HEK293 (cell line): Measurements from ENCODE around the gene ACADVL.
A peak's percentile ranks its signal among the peaks of the same experiment; 100 is the strongest.

ENCODE experiments used
- CTCF ChIA-PET: fragments of 350-600 bp; formaldehyde crosslinking; extraction: SDS; loops from one replicate; lab custom pipeline; 2021; ENCODE audit warnings: antibody characterized with exemption; lab: Yijun Ruan, JAX
- POLR2A ChIA-PET: fragments of 300-600 bp; formaldehyde crosslinking; extraction: SDS; loops from one replicate; lab custom pipeline; 2020; ENCODE audit warnings: antibody characterized with exemption, inconsistent platforms; lab: Yijun Ruan, JAX
- H3K27ac ChIP-seq: fragments of 200-500 bp; sonication (Bioruptor generic); 2 replicates; pipeline ENCODE4 v1.5.1; 2014; ENCODE audit warnings: low read depth, low read length, control low read depth, inconsistent platforms; ENCODE audit errors: extremely low read depth
- H3K36me3 ChIP-seq, 2 experiments: fragments of 200-500 bp in 1 of 2; sonication (Bioruptor generic) in 1 of 2; 1 replicate in 1 of 2; 2 replicates in 1 of 2; pipeline ENCODE4 v1.5.1; 2014 to 2017; ENCODE audit warnings: inconsistent platforms in 2 of 2, low read length in 2 of 2; ENCODE audit not compliant: control insufficient read depth in 2 of 2, insufficient read depth in 1 of 2
- H3K4me1 ChIP-seq: fragments of 200-500 bp; sonication (Bioruptor generic); 2 replicates; pipeline ENCODE4 v1.5.1; 2014; ENCODE audit warnings: mild to moderate bottlenecking, low read length, inconsistent platforms; ENCODE audit not compliant: control insufficient read depth, insufficient read depth
- H3K4me3 ChIP-seq: 2 replicates; pipeline ENCODE4 v1.5.1; 2011; ENCODE audit warnings: low read depth, mild to moderate bottlenecking, control low read depth, low read length, moderate library complexity
- H3K9me3 ChIP-seq: fragments of 200-500 bp; sonication (Bioruptor generic); 2 replicates; pipeline ENCODE4 v1.5.1; 2014; ENCODE audit warnings: low read depth, low read length, inconsistent platforms; ENCODE audit not compliant: control insufficient read depth, insufficient read depth
- BCL11A ChIP-seq: fragments of 450-650 bp; formaldehyde crosslinking; IDR thresholded peaks from 2 replicates; pipeline ENCODE4 v1.5.1; 2016; ENCODE audit warnings: low read depth, missing biosample characterization, missing genetic modification characterization
- EGR2 ChIP-seq: fragments of 450-650 bp; formaldehyde crosslinking; IDR thresholded peaks from 2 replicates; pipeline ENCODE4 v1.5.1; 2016; ENCODE audit warnings: low read depth, missing biosample characterization, missing genetic modification characterization
- GLIS2 ChIP-seq: fragments of 450-650 bp; formaldehyde crosslinking; IDR thresholded peaks from 2 replicates; pipeline ENCODE4 v1.5.1; 2016; ENCODE audit warnings: missing biosample characterization, missing genetic modification characterization
- HOXA7 ChIP-seq: sonication (generic); formaldehyde crosslinking; IDR thresholded peaks from 2 replicates; pipeline ENCODE4 v1.8.1; 2022; ENCODE audit warnings: missing genetic modification reagents, borderline replicate concordance
- HOXC10 ChIP-seq: sonication (generic); formaldehyde crosslinking; IDR thresholded peaks from 2 replicates; pipeline ENCODE4 v1.8.1; 2023; ENCODE audit warnings: mild to moderate bottlenecking, missing genetic modification reagents
- KLF9 ChIP-seq: fragments of 450-650 bp; formaldehyde crosslinking; IDR thresholded peaks from 2 replicates; pipeline ENCODE4 v1.5.1; 2016; ENCODE audit warnings: missing biosample characterization, missing genetic modification characterization, low read depth
- PRDM10 ChIP-seq: fragments of 450-650 bp; formaldehyde crosslinking; IDR thresholded peaks from 2 replicates; pipeline ENCODE4 v1.5.1; 2016; ENCODE audit warnings: missing biosample characterization, missing genetic modification characterization
- ZBTB7A ChIP-seq: fragments of 450-650 bp; formaldehyde crosslinking; IDR thresholded peaks from 2 replicates; pipeline ENCODE4 v1.5.1; 2016; ENCODE audit warnings: low read depth, missing biosample characterization, missing genetic modification characterization
- ZNF114 ChIP-seq: fragments of 450-650 bp; formaldehyde crosslinking; IDR thresholded peaks from 2 replicates; pipeline ENCODE4 v1.5.0; 2017; ENCODE audit warnings: missing biosample characterization, missing genetic modification characterization
- ZNF175 ChIP-seq: fragments of 450-650 bp; formaldehyde crosslinking; IDR thresholded peaks from 2 replicates; pipeline ENCODE4 v1.5.1; 2016; ENCODE audit warnings: missing biosample characterization, missing genetic modification characterization
- ZNF223 ChIP-seq: fragments of 450-650 bp; formaldehyde crosslinking; IDR thresholded peaks from 2 replicates; pipeline ENCODE4 v1.5.1; 2016; ENCODE audit warnings: missing biosample characterization, missing genetic modification characterization
- ZNF791 ChIP-seq: fragments of 450-650 bp; formaldehyde crosslinking; IDR thresholded peaks from 2 replicates; pipeline ENCODE4 v1.5.1; 2016; ENCODE audit warnings: missing biosample characterization, missing genetic modification characterization
- TF ChIP-seq, protein P1 (sequence below): fragments of 450-650 bp; formaldehyde crosslinking; IDR thresholded peaks from 2 replicates; pipeline ENCODE4 v1.5.1; 2016; ENCODE audit warnings: missing biosample characterization, missing genetic modification characterization
- TF ChIP-seq, protein P2 (sequence below): fragments of 450-650 bp; formaldehyde crosslinking; IDR thresholded peaks from 2 replicates; pipeline ENCODE4 v1.5.1; 2017; ENCODE audit warnings: missing biosample characterization, mild to moderate bottlenecking, missing genetic modification characterization, moderate library complexity

ACADVL gene

GRCh38 chr17:7207120-7208001 is 12.4 kb upstream of the ACADVL start (continued):
- TF ChIP-seq, protein P1, sequence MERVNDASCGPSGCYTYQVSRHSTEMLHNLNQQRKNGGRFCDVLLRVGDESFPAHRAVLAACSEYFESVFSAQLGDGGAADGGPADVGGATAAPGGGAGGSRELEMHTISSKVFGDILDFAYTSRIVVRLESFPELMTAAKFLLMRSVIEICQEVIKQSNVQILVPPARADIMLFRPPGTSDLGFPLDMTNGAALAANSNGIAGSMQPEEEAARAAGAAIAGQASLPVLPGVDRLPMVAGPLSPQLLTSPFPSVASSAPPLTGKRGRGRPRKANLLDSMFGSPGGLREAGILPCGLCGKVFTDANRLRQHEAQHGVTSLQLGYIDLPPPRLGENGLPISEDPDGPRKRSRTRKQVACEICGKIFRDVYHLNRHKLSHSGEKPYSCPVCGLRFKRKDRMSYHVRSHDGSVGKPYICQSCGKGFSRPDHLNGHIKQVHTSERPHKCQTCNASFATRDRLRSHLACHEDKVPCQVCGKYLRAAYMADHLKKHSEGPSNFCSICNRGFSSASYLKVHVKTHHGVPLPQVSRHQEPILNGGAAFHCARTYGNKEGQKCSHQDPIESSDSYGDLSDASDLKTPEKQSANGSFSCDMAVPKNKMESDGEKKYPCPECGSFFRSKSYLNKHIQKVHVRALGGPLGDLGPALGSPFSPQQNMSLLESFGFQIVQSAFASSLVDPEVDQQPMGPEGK (tag by site-specific recombination): 0 out of 2 replicates have a peak, but pooled peaks have one; percentile 9
- TF ChIP-seq GLIS2 (peak; percentile 12; the same call in 1 of the 2 replicates), HOXC10 (CRISPR knock-in tag) (no peak), BCL11A (tag by site-specific recombination) (no peak), ZNF223 (tag by site-specific recombination) (0 out of 2 replicates have a peak, but pooled peaks have one; percentile 8), HOXA7 (no peak), EGR2 (tag by site-specific recombination) (peak; percentile 81), ZNF791 (no peak), ZNF175 (tag by site-specific recombination) (no peak)
- TF ChIP-seq, all 188 proteins: peak for 12

DNA sequence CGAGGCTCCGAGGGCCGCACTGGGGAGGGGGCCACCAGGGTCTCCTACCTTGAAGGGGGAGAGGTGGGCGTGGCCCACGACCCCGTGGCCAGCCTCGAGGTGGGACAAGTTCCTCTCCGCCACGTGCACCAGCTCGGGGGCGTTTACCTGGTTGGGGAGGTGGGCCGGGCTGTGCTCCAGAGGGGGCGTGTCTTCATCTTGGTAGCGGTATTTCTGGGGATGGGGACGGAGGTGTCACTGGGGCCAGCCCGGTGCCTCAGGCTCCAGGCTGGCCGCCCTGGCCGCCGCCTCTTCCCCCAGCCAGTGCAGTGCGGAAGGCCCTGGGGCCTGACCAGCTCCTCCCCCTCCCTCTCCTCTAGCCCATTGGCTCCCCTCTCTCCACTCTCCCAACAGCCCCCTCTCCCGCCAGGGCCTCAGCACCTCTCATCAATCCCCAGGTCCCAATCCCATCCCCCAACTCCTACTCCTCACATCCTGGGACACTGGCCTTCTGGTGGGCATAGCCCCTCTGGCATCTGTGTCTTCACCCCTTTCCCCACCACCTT is 11.6 kb upstream of the ACADVL start:
- H3K9me3 ChIP-seq: no peaks in the 10 kb centered on the region
- TF ChIP-seq ZBTB7A (tag by site-specific recombination): 0 out of 2 replicates have a peak, but pooled peaks have one; percentile 51
- TF ChIP-seq ZNF114: no peak
- TF ChIP-seq KLF9 (tag by site-specific recombination): peak; percentile 55; the same call in 1 of the 2 replicates
- no peak overlapping the region for H3K4me3 ChIP-seq
- H3K27ac ChIP-seq: no peak overlapping the region
- peaks cover 0 to 13% of the 10 kb centered on the region in 2 experiments; a peak in 1 of 3 replicates for H3K36me3 ChIP-seq
- ChIA-PET CTCF (interaction anchor here (2.0 kb wide), 1 partner anchor 31 kb away, joined by 8 read pairs; no protein-coding TSS in a partner anchor), POLR2A (interaction anchor here (0.6 to 0.9 kb wide), 2 partner anchors 13 to 140 kb away, joined by 3 to 5 read pairs; no protein-coding TSS in a partner anchor)
- peaks cover 3% of the 10 kb centered on the region; the same call in 1 of the 2 replicates for H3K4me1 ChIP-seq

DNA sequence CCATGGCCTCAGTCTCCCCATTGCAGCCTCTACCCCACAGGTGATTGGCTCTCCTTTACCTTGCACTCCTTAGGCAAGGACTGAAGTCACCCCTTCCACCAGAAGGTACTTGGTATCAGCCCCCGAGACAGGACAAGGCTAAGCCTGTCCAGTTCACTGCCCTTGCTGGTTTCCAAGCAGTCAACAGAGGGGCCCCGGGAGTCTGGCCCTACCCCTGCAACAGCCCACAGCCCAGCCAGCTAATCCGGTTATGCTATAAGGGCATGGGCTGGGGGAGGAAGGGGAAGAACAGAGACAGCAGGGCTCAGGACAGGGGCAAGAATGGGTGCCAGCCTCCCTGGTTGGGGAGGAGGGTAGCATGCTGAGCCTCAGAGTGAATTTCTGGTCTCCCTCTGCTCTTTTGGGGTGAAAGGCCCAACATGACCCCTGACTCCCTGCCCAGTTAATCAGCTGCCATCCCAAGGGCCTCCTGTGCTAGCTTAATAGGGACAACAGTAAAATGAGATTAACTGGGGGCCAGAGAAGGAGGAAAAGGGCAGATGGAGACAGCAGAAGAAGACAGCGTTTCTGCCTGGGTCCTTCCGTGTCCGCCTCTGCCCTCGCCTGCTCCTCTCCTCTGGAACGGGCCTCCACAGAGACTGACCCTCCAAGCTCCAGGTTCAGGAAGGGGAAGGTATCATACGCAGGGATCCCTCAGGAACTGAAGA is 10.8 kb upstream of the ACADVL start:
- Histone ChIP-seq H3K27ac (no peak overlapping the region), H3K4me1 (peaks cover 7% of the 10 kb centered on the region; the same call in 1 of the 2 replicates), H3K36me3 (peaks cover 0 to 5% of the 10 kb centered on the region in 2 experiments; a peak in 1 of 3 replicates), H3K9me3 (no peaks in the 10 kb centered on the region), H3K4me3 (no peak overlapping the region)
- POLR2A ChIA-PET: no interaction called here
- TF ChIP-seq, protein P2, sequence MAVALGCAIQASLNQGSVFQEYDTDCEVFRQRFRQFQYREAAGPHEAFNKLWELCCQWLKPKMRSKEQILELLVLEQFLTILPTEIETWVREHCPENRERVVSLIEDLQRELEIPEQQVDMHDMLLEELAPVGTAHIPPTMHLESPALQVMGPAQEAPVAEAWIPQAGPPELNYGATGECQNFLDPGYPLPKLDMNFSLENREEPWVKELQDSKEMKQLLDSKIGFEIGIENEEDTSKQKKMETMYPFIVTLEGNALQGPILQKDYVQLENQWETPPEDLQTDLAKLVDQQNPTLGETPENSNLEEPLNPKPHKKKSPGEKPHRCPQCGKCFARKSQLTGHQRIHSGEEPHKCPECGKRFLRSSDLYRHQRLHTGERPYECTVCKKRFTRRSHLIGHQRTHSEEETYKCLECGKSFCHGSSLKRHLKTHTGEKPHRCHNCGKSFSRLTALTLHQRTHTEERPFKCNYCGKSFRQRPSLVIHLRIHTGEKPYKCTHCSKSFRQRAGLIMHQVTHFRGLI (tag by site-specific recombination): no peak
- 0 out of 2 replicates have a peak, but pooled peaks have one; percentile 27 for TF ChIP-seq PRDM10 (tag by site-specific recombination)
- CTCF ChIA-PET: interaction anchor here (2.0 kb wide), 1 partner anchor 32 kb away, joined by 8 read pairs; no protein-coding TSS in a partner anchor
